MCF 10A (cell line): ENCODE measurements around the gene RIPK3. TPM values are rescaled to one million over a fixed set of nuclear protein-coding genes. Genes with fewer than 3 reads are reported as not detected.

Source experiments
- BruUV-seq: library from RNA; stranded (reverse); fragments of 400-500 nt; replicated peaks from 2 replicates; lab custom pipeline; 2021; lab: Mats Ljungman, UMichigan
- CTCF ChIA-PET: fragments of 300-600 bp; sonication (Branson Sonifier 250); formaldehyde crosslinking; extraction: SDS; loops from one replicate; lab custom pipeline; 2021; ENCODE audit warnings: antibody characterized with exemption, inconsistent platforms; lab: Yijun Ruan, JAX
- POLR2A ChIA-PET: fragments of 300-600, 350-650 bp; sonication (Branson Sonifier 250); formaldehyde crosslinking; extraction: SDS; loops from one replicate; lab custom pipeline; 2020; ENCODE audit warnings: antibody characterized with exemption, inconsistent platforms; lab: Yijun Ruan, JAX
- DNase-seq: peaks from one replicate; pipeline ENCODE4 v3.0.0-alpha.2; 2018; ENCODE audit not compliant: unreplicated experiment
- H3K27ac Mint-ChIP-seq: one replicate; pipeline ENCODE4 v1.8.0; 2022; ENCODE audit warnings: mild to moderate bottlenecking, low read depth, mixed read lengths; ENCODE audit not compliant: unreplicated experiment
- H3K27me3 Mint-ChIP-seq: one replicate; pipeline ENCODE4 v1.8.0; 2022; ENCODE audit warnings: mixed read lengths; ENCODE audit not compliant: insufficient read depth, unreplicated experiment
- H3K36me3 Mint-ChIP-seq: one replicate; pipeline ENCODE4 v1.8.0; 2022; ENCODE audit warnings: mild to moderate bottlenecking, moderate library complexity, mixed read lengths; ENCODE audit not compliant: insufficient read depth, unreplicated experiment
- H3K4me1 Mint-ChIP-seq: one replicate; pipeline ENCODE4 v1.8.0; 2022; ENCODE audit warnings: mixed read lengths; ENCODE audit not compliant: insufficient read depth, unreplicated experiment
- H3K4me3 Mint-ChIP-seq: one replicate; pipeline ENCODE4 v1.8.0; 2022; ENCODE audit warnings: mild to moderate bottlenecking, moderate library complexity, mixed read lengths; ENCODE audit not compliant: unreplicated experiment
- H3K9me3 Mint-ChIP-seq: one replicate; pipeline ENCODE4 v1.8.0; 2022; ENCODE audit warnings: mixed read lengths; ENCODE audit not compliant: unreplicated experiment
- intact Hi-C: fragments of 100-400 bp; cut with micrococcal nuclease; formaldehyde crosslinking; loops from 2 replicates; pipeline ENCODE4 v1.14.1; 2022
- total RNA-seq: library from RNA; stranded (reverse); gene quantifications from 2 replicates; pipeline ENCODE4 v1.2.3, GENCODE V29; 2022
- TF ChIP-seq, protein P1 (sequence below): fragments of 200-600 bp; IDR thresholded peaks from one replicate; pipeline ENCODE4 v1.8.0; 2022; ENCODE audit warnings: antibody characterized with exemption, mild to moderate bottlenecking; ENCODE audit not compliant: unreplicated experiment

The RIPK3 gene
- total RNA-seq, 1 experiment from 2014 or later: not detected

DNA sequence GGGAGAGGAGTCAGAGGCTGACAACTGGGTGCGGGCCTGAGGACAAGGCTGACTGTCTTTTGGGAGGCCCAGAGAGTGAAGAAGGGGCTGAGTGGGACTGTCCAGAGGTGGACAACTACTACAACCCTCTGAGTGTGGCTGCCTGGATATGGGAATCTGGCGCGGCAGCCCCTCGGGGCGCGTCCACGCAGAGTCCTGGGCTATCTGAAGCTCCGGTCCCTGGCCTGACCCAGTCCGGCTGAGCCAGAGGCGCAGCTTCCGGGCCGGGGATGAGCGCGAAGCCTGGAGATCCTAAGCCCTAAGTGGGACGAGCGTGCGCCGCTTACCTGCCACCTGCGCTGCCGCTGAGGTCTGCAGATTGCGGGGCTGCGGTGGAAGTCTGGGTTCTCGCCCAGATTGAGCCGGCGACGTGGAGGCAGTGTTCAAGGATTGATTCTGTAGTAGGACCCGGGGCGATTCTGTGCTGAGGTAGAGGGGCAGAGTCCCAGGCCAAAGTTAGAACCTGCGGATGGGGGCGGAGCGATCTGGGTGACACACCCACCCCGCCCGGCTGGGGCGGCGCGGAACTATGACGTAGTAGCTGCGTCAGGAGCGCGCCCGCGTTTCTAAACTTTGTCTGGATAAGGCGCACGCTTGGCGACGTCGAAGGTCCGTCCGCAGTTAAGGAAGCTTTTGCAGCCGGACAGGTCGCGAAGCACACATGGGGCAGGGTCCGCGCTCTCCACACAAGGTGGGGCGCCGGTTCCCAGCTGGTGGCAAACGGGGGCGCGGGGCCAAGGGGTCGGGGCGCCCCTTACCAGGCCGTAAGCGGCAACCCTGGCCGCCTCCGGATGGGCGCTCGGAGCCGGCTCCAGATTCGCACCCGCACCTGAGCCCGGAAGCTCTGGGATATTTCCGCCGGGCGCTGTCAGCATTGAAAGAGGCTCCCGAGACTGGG, 40.3 kb downstream of the RIPK3 start, which contains the start of the genes DHRS1 and NOP9:
DHRS1 (minus strand) TSS at position 526 of the 937 bp plus-strand sequence. CDS start 674 bp downstream, outside the sequence.
NOP9 (plus strand) TSS at position 596 of the 937 bp plus-strand sequence; CDS start at position 701, 105 bp downstream.
- TF ChIP-seq, protein P1, sequence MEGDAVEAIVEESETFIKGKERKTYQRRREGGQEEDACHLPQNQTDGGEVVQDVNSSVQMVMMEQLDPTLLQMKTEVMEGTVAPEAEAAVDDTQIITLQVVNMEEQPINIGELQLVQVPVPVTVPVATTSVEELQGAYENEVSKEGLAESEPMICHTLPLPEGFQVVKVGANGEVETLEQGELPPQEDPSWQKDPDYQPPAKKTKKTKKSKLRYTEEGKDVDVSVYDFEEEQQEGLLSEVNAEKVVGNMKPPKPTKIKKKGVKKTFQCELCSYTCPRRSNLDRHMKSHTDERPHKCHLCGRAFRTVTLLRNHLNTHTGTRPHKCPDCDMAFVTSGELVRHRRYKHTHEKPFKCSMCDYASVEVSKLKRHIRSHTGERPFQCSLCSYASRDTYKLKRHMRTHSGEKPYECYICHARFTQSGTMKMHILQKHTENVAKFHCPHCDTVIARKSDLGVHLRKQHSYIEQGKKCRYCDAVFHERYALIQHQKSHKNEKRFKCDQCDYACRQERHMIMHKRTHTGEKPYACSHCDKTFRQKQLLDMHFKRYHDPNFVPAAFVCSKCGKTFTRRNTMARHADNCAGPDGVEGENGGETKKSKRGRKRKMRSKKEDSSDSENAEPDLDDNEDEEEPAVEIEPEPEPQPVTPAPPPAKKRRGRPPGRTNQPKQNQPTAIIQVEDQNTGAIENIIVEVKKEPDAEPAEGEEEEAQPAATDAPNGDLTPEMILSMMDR: no peak
- ChIA-PET POLR2A (interaction anchor here (0.7 to 7.6 kb wide), 39 partner anchors 7 to 191 kb away, joined by 3 to 187 read pairs (median 5); partner anchors contain the start of genes CBLN3, CHMP4A, CIDEB and DCAF11), CTCF (interaction anchor here (0.7 to 11.2 kb wide), 14 partner anchors 10 to 189 kb away, joined by 3 to 414 read pairs (median 16); partner anchors contain the start of genes CHMP4A, CIDEB, DCAF11 and GMPR2)
- Mint-ChIP-seq H3K27me3 (no peaks in the 10 kb centered on the region), H3K27ac (peak within 1 kb of the TSS; percentile 78), H3K36me3 (peaks cover 66% of the 10 kb centered on the region), H3K4me3 (peak within 1 kb of the TSS; percentile 95), H3K4me1 (peaks cover 33% of the 10 kb centered on the region), H3K9me3 (no peaks in the 10 kb centered on the region)
- BruUV-seq: TSS peak; percentile 64
- DNase-seq: peak; percentile 91
- intact Hi-C loops: loop anchor here (2.0 to 5.0 kb wide), 2 partner anchors 192 to 285 kb away; no protein-coding TSS in a partner anchor

- ChIA-PET POLR2A (interaction anchor here (0.5 to 7.6 kb wide), 31 partner anchors 8 to 190 kb away, joined by 3 to 187 read pairs (median 5); partner anchors contain the start of genes CHMP4A, CIDEB, EMC9 and GMPR2), CTCF (interaction anchor here (1.0 to 11.2 kb wide), 10 partner anchors 9 to 256 kb away, joined by 3 to 414 read pairs (median 33); partner anchors contain the start of genes CHMP4A, CIDEB, GMPR2 and LTB4R)
- Mint-ChIP-seq H3K4me1 (peaks cover 33% of the 10 kb centered on the region), H3K27me3 (no peaks in the 10 kb centered on the region), H3K27ac (peak overlapping the region; percentile 78), H3K4me3 (peak overlapping the region; percentile 95), H3K36me3 (peaks cover 65% of the 10 kb centered on the region), H3K9me3 (no peaks in the 10 kb centered on the region)
- no TSS peak for BruUV-seq
- TF ChIP-seq, protein P1: no peak
- peak; percentile 91 for DNase-seq
- intact Hi-C loops: loop anchor here (2.0 to 5.0 kb wide), 2 partner anchors 192 to 284 kb away; no protein-coding TSS in a partner anchor
These were observed 40.9 kb downstream of the RIPK3 start for GRCh38 chr14:24298892-24299254.

GRCh38 chr14:24297190-24297964, 42.4 kb downstream of the RIPK3 start:
- H3K36me3 Mint-ChIP-seq: peaks cover 64% of the 10 kb centered on the region
- ChIA-PET POLR2A (interaction anchor here (0.5 to 7.6 kb wide), 24 partner anchors 8 to 189 kb away, joined by 3 to 187 read pairs (median 4); partner anchors contain the start of genes CHMP4A, CIDEB, DCAF11 and GMPR2), CTCF (interaction anchor here (0.6 to 11.2 kb wide), 33 partner anchors 8 to 976 kb away, joined by 3 to 414 read pairs (median 4); partner anchors contain the start of genes CHMP4A, CIDEB, GMPR2 and IRF9)
- no peaks in the 10 kb centered on the region for H3K27me3 Mint-ChIP-seq
- TF ChIP-seq, protein P1: peak; percentile 43
- no peaks in the 10 kb centered on the region for H3K9me3 Mint-ChIP-seq
- peak; percentile 71 for DNase-seq
- peak overlapping the region; percentile 11 for H3K27ac Mint-ChIP-seq
- intact Hi-C loops: loop anchor here (1.0 to 5.0 kb wide), 4 partner anchors 26 to 190 kb away; partner anchors contain the start of genes MDP1 and RABGGTA
- peak overlapping the region; percentile 22 for H3K4me3 Mint-ChIP-seq
- peaks cover 33% of the 10 kb centered on the region for H3K4me1 Mint-ChIP-seq
- BruUV-seq: no TSS peak
